H9 (cell line): ENCODE measurements around the gene GAS1. TPM values are rescaled to one million over a fixed set of nuclear protein-coding genes. Genes with fewer than 3 reads are reported as not detected.

Experiments used
- DNase-seq: peaks from one replicate; pipeline ENCODE4 v3.0.0-alpha.2; 2017
- H2AFZ ChIP-seq: one replicate; pipeline ENCODE4 v1.6.1; 2013; ENCODE audit warnings: mild to moderate bottlenecking, low read length, control low read depth, moderate library complexity
- H2AK5ac ChIP-seq: 2 replicates; pipeline ENCODE4 v1.6.1; 2013; ENCODE audit warnings: low read length, control low read depth, mixed read lengths; ENCODE audit not compliant: insufficient read length
- H2BK120ac ChIP-seq: one replicate; pipeline ENCODE4 v1.6.1; 2013; ENCODE audit warnings: low read depth, mild to moderate bottlenecking, low read length, control low read depth, inconsistent platforms; ENCODE audit not compliant: poor library complexity, severe bottlenecking
- H2BK12ac ChIP-seq: 2 replicates; pipeline ENCODE4 v1.6.1; 2013; ENCODE audit warnings: low read length, control low read depth, mixed read lengths, low read depth; ENCODE audit not compliant: insufficient read length
- H2BK15ac ChIP-seq: 2 replicates; pipeline ENCODE4 v1.6.1; 2013; ENCODE audit warnings: low read depth, low read length, control low read depth
- H2BK20ac ChIP-seq: one replicate; pipeline ENCODE4 v1.6.1; 2013; ENCODE audit warnings: low read depth, mild to moderate bottlenecking, low read length, control low read depth, inconsistent platforms; ENCODE audit not compliant: poor library complexity, severe bottlenecking
- H2BK5ac ChIP-seq: 2 replicates; pipeline ENCODE4 v1.6.1; 2013; ENCODE audit warnings: low read length, control low read depth, mixed read lengths; ENCODE audit not compliant: insufficient read length
- H3K14ac ChIP-seq: 2 replicates; pipeline ENCODE4 v1.6.1; 2013; ENCODE audit warnings: low read length, control low read depth; ENCODE audit not compliant: insufficient read depth
- H3K18ac ChIP-seq: 2 replicates; pipeline ENCODE4 v1.6.1; 2013; ENCODE audit warnings: low read depth, mild to moderate bottlenecking, mixed read lengths, low read length, control low read depth; ENCODE audit not compliant: insufficient read length
- H3K23ac ChIP-seq: 2 replicates; pipeline ENCODE4 v1.6.1; 2013; ENCODE audit warnings: low read length, control low read depth, mixed read lengths, low read depth; ENCODE audit not compliant: insufficient read length
- H3K23me2 ChIP-seq: 2 replicates; pipeline ENCODE4 v1.6.1; 2013; ENCODE audit warnings: low read depth, mild to moderate bottlenecking, mixed read lengths, low read length, control low read depth; ENCODE audit not compliant: insufficient read length, poor library complexity, severe bottlenecking
- H3K27ac ChIP-seq: 2 replicates; pipeline ENCODE4 v1.5.1; 2013; ENCODE audit warnings: low read length, control low read depth, mixed read lengths, low read depth; ENCODE audit not compliant: insufficient read length
- H3K27me3 ChIP-seq: 2 replicates; pipeline ENCODE4 v1.6.1; 2013; ENCODE audit warnings: low read length, control low read depth, inconsistent platforms; ENCODE audit not compliant: insufficient read depth
- H3K4ac ChIP-seq: 2 replicates; pipeline ENCODE4 v1.6.1; 2013; ENCODE audit warnings: low read depth, mild to moderate bottlenecking, control low read depth, inconsistent platforms, low read length, moderate library complexity
- H3K4me1 ChIP-seq: 2 replicates; pipeline ENCODE4 v1.6.1; 2013; ENCODE audit warnings: low read length, control low read depth, inconsistent platforms; ENCODE audit not compliant: insufficient read depth
- H3K4me2 ChIP-seq: 2 replicates; pipeline ENCODE4 v1.6.1; 2013; ENCODE audit warnings: low read length, control low read depth, mixed read lengths; ENCODE audit not compliant: insufficient read length, insufficient read depth
- H3K56ac ChIP-seq: 2 replicates; pipeline ENCODE4 v1.6.1; 2013; ENCODE audit warnings: low read depth, mild to moderate bottlenecking, mixed read lengths, low read length, control low read depth; ENCODE audit not compliant: insufficient read length
- H3K79me1 ChIP-seq: 2 replicates; pipeline ENCODE4 v1.6.1; 2013; ENCODE audit warnings: low read depth, mild to moderate bottlenecking, moderate library complexity, low read length, control low read depth, inconsistent platforms; ENCODE audit not compliant: insufficient read depth, poor library complexity, severe bottlenecking
- H3K79me2 ChIP-seq: 2 replicates; pipeline ENCODE4 v1.6.1; 2013; ENCODE audit warnings: low read length, control low read depth, inconsistent platforms; ENCODE audit not compliant: insufficient read depth
- H3K9ac ChIP-seq: 2 replicates; pipeline ENCODE4 v1.6.1; 2013; ENCODE audit warnings: low read length, control low read depth, mixed read lengths; ENCODE audit not compliant: insufficient read length; ENCODE audit errors: extremely low read depth
- H3K9me3 ChIP-seq: one replicate; pipeline ENCODE4 v1.6.1; 2013; ENCODE audit warnings: low read depth, low read length, inconsistent platforms; ENCODE audit not compliant: control insufficient read depth
- H3T11ph ChIP-seq: one replicate; pipeline ENCODE4 v1.6.1; 2013; ENCODE audit warnings: mild to moderate bottlenecking, low read length, control low read depth, inconsistent platforms
- H4K20me1 ChIP-seq: one replicate; pipeline ENCODE4 v1.6.1; 2013; ENCODE audit not compliant: control insufficient read depth, insufficient read length, insufficient read depth
- H4K5ac ChIP-seq: 2 replicates; pipeline ENCODE4 v1.6.1; 2013; ENCODE audit warnings: low read depth, mild to moderate bottlenecking, mixed read lengths, low read length, control low read depth; ENCODE audit not compliant: insufficient read length
- H4K8ac ChIP-seq: replicated peaks from 2 replicates; pipeline ENCODE4 v1.6.1; 2013; ENCODE audit warnings: low read length, control low read depth, mixed read lengths, low read depth; ENCODE audit not compliant: insufficient read length
- H4K91ac ChIP-seq: 2 replicates; pipeline ENCODE4 v1.6.1; 2013; ENCODE audit warnings: low read depth, mild to moderate bottlenecking, moderate library complexity, mixed read lengths, low read length, control low read depth; ENCODE audit not compliant: insufficient read length
- H3K27ac Mint-ChIP-seq, 3 experiments: 2 replicates in 2 of 3; 3 replicates in 1 of 3; pipeline ENCODE4 v1.8.0; 2020 to 2021; ENCODE audit warnings: mixed read lengths in 3 of 3, mild to moderate bottlenecking in 1 of 3, moderate library complexity in 1 of 3
- H3K27me3 Mint-ChIP-seq: 2 replicates; pipeline ENCODE4 v1.8.0; 2021; ENCODE audit warnings: low read depth, mild to moderate bottlenecking, moderate library complexity, mixed read lengths
- H3K36me3 Mint-ChIP-seq, 3 experiments: 2 replicates in 2 of 3; 3 replicates in 1 of 3; pipeline ENCODE4 v1.8.0; 2020 to 2021; ENCODE audit warnings: low read depth in 3 of 3, mixed read lengths in 3 of 3; ENCODE audit not compliant: insufficient read depth in 1 of 3
- H3K4me1 Mint-ChIP-seq, 2 experiments: 2 replicates each; pipeline ENCODE4 v1.8.0; 2020; ENCODE audit warnings: mixed read lengths in 2 of 2
- H3K4me3 Mint-ChIP-seq, 2 experiments: 2 replicates in 1 of 2; 3 replicates in 1 of 2; pipeline ENCODE4 v1.8.0; 2020 to 2021; ENCODE audit warnings: mild to moderate bottlenecking in 2 of 2, mixed read lengths in 2 of 2, moderate library complexity in 1 of 2
- H3K9me3 Mint-ChIP-seq, 2 experiments: 2 replicates in 1 of 2; 3 replicates in 1 of 2; pipeline ENCODE4 v1.8.0; 2020; ENCODE audit warnings: mild to moderate bottlenecking in 2 of 2, mixed read lengths in 2 of 2, moderate library complexity in 1 of 2
- CTCF ChIP-seq: fragments of 200-600 bp; sonication (generic); conservative IDR thresholded peaks from 3 replicates; pipeline ENCODE4 v1.8.0; 2021; ENCODE audit warnings: antibody characterized with exemption, mild to moderate bottlenecking
- WGBS: extraction: QIAGEN DNeasy Blood & Tissue Kit; methylation state at CpG from one replicate; pipeline ENCODE4 v1.1.7; 2013; ENCODE audit warnings: missing lambda C conversion rate, low lambda C conversion rate, mixed read lengths; ENCODE audit not compliant: insufficient read length; ENCODE audit errors: extremely low coverage; 5-methylcytosine and 5-hydroxymethylcytosine counted together
- total RNA-seq: library from RNA; stranded (reverse); gene quantifications from 2 replicates; pipeline ENCODE4 v1.2.1, GENCODE V29; 2021

GAS1 gene
- total RNA-seq, 1 experiment from 2014 or later, result 2.3 TPM

GRCh38 chr9:86966852-86967511 is 19.7 kb upstream of the GAS1 start:
- no CpG with 5 or more reads among the region's 10 CpGs for WGBS
- no peaks in the 10 kb centered on the region for H3K27me3 ChIP-seq
- no peak overlapping the region for H2BK5ac ChIP-seq
- H2AFZ ChIP-seq, result no peak overlapping the region
- no peaks in the 10 kb centered on the region for H3K9me3 ChIP-seq
- H3T11ph ChIP-seq, result no peak overlapping the region
- H2BK15ac ChIP-seq, result no peak overlapping the region
- DNase-seq, result no peak
- no peaks in the 10 kb centered on the region for H3K23me2 ChIP-seq
- no peak overlapping the region for H3K4ac ChIP-seq
- no peak overlapping the region for H4K5ac ChIP-seq
- H3K18ac ChIP-seq, result no peak overlapping the region
- no peaks in the 10 kb centered on the region for H3K36me3 Mint-ChIP-seq
- no peaks in the 10 kb centered on the region for H4K20me1 ChIP-seq
- no peak overlapping the region for H3K4me3 Mint-ChIP-seq
- no peak overlapping the region for H3K14ac ChIP-seq
- H3K79me2 ChIP-seq, result no peaks in the 10 kb centered on the region
- H3K9me3 Mint-ChIP-seq, result no peaks in the 10 kb centered on the region
- H3K79me1 ChIP-seq, result no peaks in the 10 kb centered on the region
- no peak overlapping the region for H4K8ac ChIP-seq
- peaks cover 5 to 8% of the 10 kb centered on the region in 2 experiments for H3K4me1 Mint-ChIP-seq
- peaks cover 2% of the 10 kb centered on the region; the same call in 1 of the 2 replicates for H3K27me3 Mint-ChIP-seq
- H4K91ac ChIP-seq, result no peak overlapping the region
- H3K27ac Mint-ChIP-seq, result peak overlapping the region in 1 of 3 experiments; percentile 55; a peak in 1 of 7 replicates
- no peak overlapping the region for H3K56ac ChIP-seq
- no peak overlapping the region for H3K23ac ChIP-seq
- no peak overlapping the region for H3K9ac ChIP-seq
- TF ChIP-seq CTCF, result no peak
- no peaks in the 10 kb centered on the region for H3K4me1 ChIP-seq
- H3K4me2 ChIP-seq, result no peak overlapping the region
- no peak overlapping the region for H2BK12ac ChIP-seq
- H2BK120ac ChIP-seq, result no peak overlapping the region
- H2AK5ac ChIP-seq, result no peak overlapping the region
- no peak overlapping the region for H3K27ac ChIP-seq
- no peak overlapping the region for H2BK20ac ChIP-seq
